Measurements from ENCODE around the gene EHBP1L1. TPM values are rescaled to one million over a fixed set of nuclear protein-coding genes. Genes with fewer than 3 reads are reported as not detected.
"Not testable (repeated sequence)": the region's sequence is repeated elsewhere in the genome, so short reads cannot be mapped to it uniquely, and the experiment has no call there.

Gene EHBP1L1
- total RNA-seq, 1 donor from 2014 or later, result 4.7 TPM

DNA sequence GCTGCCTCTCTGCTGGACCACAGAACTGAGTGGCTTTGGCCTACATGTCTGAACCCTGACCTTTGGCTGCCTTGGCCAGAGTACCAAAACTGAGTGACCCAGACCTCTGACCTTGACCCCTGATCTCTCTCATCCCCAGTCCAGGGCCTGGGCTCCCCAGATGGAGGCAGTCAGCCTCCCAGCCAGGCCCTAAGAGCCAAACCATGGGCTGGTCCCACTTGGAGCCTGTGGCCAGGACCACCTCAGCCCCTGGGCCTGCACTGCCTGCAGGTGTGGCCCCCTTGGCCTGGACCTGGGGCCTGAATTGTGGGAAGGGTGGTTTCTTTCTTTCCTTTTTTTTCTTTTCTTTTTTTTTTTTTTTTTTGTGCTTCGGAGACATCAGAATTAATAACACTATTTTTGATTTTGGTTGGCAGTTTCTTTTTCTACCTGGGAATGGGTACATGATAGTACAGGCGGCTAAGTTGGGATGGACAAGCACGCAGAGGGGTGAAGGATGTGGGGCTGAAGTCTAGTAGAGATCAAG is 61.2 kb downstream of the EHBP1L1 start:
- H3K4me3 ChIP-seq, result no peak overlapping the region

DNA sequence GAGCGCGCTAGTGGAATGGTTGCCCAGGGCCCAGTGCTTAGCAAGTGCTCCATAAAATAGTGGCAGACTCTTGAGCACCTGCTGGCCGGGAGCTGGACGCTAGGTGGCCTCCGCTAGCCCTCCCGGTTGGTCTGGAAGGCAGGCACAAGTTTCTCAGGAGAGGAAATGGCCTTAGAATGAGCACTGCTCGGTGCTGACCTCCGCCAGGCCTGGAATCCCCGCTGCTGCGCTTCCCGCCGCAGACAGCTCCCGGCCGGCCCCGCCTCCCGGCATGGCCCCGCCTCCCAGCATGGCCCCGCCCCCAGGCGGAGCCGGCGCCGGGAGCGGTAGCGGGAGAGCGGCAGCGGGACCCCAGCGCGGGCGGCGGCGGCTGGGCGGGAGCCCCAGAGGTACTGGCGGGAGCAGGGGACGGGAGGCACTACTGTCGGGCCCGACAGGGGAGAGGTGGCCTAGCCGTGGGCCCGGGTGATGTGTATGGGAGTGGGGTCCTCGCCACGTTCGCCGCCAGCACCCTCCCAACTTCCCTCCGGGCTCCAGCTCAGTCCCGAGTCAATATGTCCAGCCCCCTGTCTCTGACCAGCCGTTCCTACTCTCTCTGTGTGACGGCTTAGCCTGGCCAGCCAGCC is 62.1 kb downstream of the EHBP1L1 start, which contains the start of gene SIPA1:
Gene SIPA1, plus strand, starts transcription at position 308 of the 626 bp plus-strand sequence. CDS start 2,821 bp downstream, outside the sequence.
- H3K4me2 ChIP-seq, result peak within 1 kb of the TSS; percentile 82

More for the DNA sequence above, 61.2 kb downstream of the EHBP1L1 start:
- no peak overlapping the region for H3K27ac Mint-ChIP-seq
- peaks cover 5% of the 10 kb centered on the region for H3K27me3 Mint-ChIP-seq (ENCODE audit: insufficient read depth, low read depth)
- no peak for DNase-seq (ENCODE audit: low spot score)
- Histone ChIP-seq H3K36me3 (no peaks in the 10 kb centered on the region), H3K27ac (no peak overlapping the region), H3K4me1 (peaks cover 16% of the 10 kb centered on the region), H3F3A (ENCODE audit: low read depth) (peaks cover 27% of the 10 kb centered on the region), H3K4me2 (peak overlapping the region; percentile 42), H3K9ac (no peak overlapping the region), H4K20me1 (ENCODE audit: low read depth) (peaks cover 11% of the 10 kb centered on the region), H2AFZ (replicated peaks) (no peak overlapping the region), H3K27me3 (peaks cover under 1% of the 10 kb centered on the region), H3K79me2 (ENCODE audit: low read depth) (no peaks in the 10 kb centered on the region), H3K9me3 (ENCODE audit: low read depth) (no peaks in the 10 kb centered on the region)
- H3K36me3 Mint-ChIP-seq, result peaks cover 3% of the 10 kb centered on the region
- peaks cover 19% of the 10 kb centered on the region for H3K4me1 Mint-ChIP-seq
- H3K4me3 Mint-ChIP-seq, result peak overlapping the region; percentile 85
- H3K9me3 Mint-ChIP-seq, result no peaks in the 10 kb centered on the region
- TF ChIP-seq, protein P1, sequence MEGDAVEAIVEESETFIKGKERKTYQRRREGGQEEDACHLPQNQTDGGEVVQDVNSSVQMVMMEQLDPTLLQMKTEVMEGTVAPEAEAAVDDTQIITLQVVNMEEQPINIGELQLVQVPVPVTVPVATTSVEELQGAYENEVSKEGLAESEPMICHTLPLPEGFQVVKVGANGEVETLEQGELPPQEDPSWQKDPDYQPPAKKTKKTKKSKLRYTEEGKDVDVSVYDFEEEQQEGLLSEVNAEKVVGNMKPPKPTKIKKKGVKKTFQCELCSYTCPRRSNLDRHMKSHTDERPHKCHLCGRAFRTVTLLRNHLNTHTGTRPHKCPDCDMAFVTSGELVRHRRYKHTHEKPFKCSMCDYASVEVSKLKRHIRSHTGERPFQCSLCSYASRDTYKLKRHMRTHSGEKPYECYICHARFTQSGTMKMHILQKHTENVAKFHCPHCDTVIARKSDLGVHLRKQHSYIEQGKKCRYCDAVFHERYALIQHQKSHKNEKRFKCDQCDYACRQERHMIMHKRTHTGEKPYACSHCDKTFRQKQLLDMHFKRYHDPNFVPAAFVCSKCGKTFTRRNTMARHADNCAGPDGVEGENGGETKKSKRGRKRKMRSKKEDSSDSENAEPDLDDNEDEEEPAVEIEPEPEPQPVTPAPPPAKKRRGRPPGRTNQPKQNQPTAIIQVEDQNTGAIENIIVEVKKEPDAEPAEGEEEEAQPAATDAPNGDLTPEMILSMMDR (IDR thresholded peaks at IDR 0.05), result no peak
- TF ChIP-seq EZH2 (IDR thresholded peaks at IDR 0.05), result no peak
- no peak for TF ChIP-seq EZH2phosphoT487 (IDR thresholded peaks at IDR 0.05)

DNA sequence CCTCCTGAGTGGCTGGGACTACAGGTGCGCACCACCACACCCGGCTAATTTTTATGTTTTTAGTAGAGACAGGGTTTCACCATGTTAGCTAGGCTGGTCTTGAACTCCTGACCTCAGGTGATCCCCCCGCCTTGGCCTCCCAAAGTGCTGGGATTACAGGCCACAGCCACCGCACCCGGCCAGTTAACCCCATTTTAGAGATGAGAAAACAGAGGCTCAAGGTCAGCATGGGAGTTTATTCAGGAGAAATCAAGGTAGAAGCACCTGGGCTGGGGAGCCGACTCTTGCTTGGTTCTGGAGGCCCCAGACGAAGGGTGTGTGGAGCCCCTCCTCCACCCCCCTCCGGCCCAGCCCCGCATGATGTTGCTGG is 63.4 kb downstream of the EHBP1L1 start:
- DNase-seq (ENCODE audit: low spot score); H2AFZ ChIP-seq (replicated peaks); H3K9ac ChIP-seq; H3K27ac ChIP-seq; H3K27me3 Mint-ChIP-seq (ENCODE audit: insufficient read depth, low read depth); H3K4me2 ChIP-seq; H3K27ac Mint-ChIP-seq; H3K36me3 Mint-ChIP-seq; H3K4me3 ChIP-seq; H3K79me2 ChIP-seq (ENCODE audit: low read depth); H3K36me3 ChIP-seq; H3K9me3 ChIP-seq (ENCODE audit: low read depth); H3K9me3 Mint-ChIP-seq; H3K27me3 ChIP-seq: not testable (repeated sequence)
- peaks cover 27% of the 10 kb centered on the region for H3F3A ChIP-seq (ENCODE audit: low read depth)
- peaks cover 16% of the 10 kb centered on the region for H3K4me1 ChIP-seq
- peaks cover 28% of the 10 kb centered on the region for H3K4me1 Mint-ChIP-seq
- H4K20me1 ChIP-seq (ENCODE audit: low read depth), result peaks cover 11% of the 10 kb centered on the region
- peak overlapping the region; percentile 85 for H3K4me3 Mint-ChIP-seq

More for the DNA sequence above, 62.1 kb downstream of the EHBP1L1 start, which contains the start of gene SIPA1:
- H3K9me3 ChIP-seq (ENCODE audit: low read depth), result no peaks in the 10 kb centered on the region
- no peaks in the 10 kb centered on the region for H3K79me2 ChIP-seq (ENCODE audit: low read depth)
- peak within 1 kb of the TSS; percentile 43 for H2AFZ ChIP-seq (replicated peaks)
- H3K27ac Mint-ChIP-seq, result peak within 1 kb of the TSS; percentile 73
- peaks cover 3% of the 10 kb centered on the region for H3K36me3 Mint-ChIP-seq
- peaks cover 8% of the 10 kb centered on the region for H3K27me3 ChIP-seq
- peak within 1 kb of the TSS; percentile 56 for H3K4me3 ChIP-seq
- H3K9ac ChIP-seq, result no peak within 1 kb of the TSS
- H3K4me1 Mint-ChIP-seq, result peaks cover 19% of the 10 kb centered on the region
- no peaks in the 10 kb centered on the region for H3K36me3 ChIP-seq
- peak within 1 kb of the TSS; percentile 41 for H3K27ac ChIP-seq
- no peaks in the 10 kb centered on the region for H3K9me3 Mint-ChIP-seq
- H4K20me1 ChIP-seq (ENCODE audit: low read depth), result peaks cover 11% of the 10 kb centered on the region
- peaks cover 27% of the 10 kb centered on the region for H3F3A ChIP-seq (ENCODE audit: low read depth)
- peaks cover 5% of the 10 kb centered on the region for H3K27me3 Mint-ChIP-seq (ENCODE audit: insufficient read depth, low read depth)
- H3K4me1 ChIP-seq, result peaks cover 16% of the 10 kb centered on the region
- peak; percentile 95 for DNase-seq (ENCODE audit: low spot score)
- no peak for TF ChIP-seq EZH2phosphoT487 (IDR thresholded peaks at IDR 0.05)
- peak; percentile 31 for TF ChIP-seq EZH2 (IDR thresholded peaks at IDR 0.05)
- TF ChIP-seq, protein P1 (IDR thresholded peaks at IDR 0.05), result peak; percentile 58
- H3K4me3 Mint-ChIP-seq, result peak within 1 kb of the TSS; percentile 85

Data from neural progenitor cell (in vitro differentiated cells).